ENCODE data around the gene ADAMTSL3. TPM values are rescaled to one million over a fixed set of nuclear protein-coding genes. Genes with fewer than 3 reads are reported as not detected.

ADAMTSL3 gene
- total and polyA plus RNA-seq, 7 donors, result 0.60 to 40.7 (median 32.6) TPM; not detected in 1

DNA sequence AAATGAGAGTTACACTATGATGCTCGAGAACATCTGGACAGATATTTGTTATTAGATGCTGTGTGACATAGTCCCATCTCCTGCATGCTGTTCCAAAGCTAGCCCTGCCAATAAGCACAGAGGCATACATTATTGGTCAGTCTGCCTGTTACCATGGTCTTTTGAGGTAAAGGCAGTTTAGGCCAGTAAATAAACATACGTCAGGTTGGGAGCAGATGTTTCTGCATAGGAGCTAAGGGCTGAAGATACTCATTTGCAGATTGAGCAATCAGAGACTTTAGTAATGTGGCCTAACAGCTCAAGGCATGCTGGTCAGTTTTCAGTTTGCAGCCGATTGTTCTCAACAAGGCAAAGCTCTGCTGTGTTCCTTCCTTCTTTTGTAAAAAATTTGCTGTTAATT lies 192.9 kb downstream of the ADAMTSL3 start:
- 47 to 65% methylated on average over 3 of the region's 3 CpGs for WGBS, 2 donors
- peak overlapping the region; percentile 54 to 76 (median 63) for H3K27ac ChIP-seq
- intact Hi-C loops (cut with DNase I), result loop anchor here (5.0 kb wide), 2 partner anchors 85 to 190 kb away; no protein-coding TSS in a partner anchor
- peaks cover 0 to 93% (median 73%) of the 10 kb centered on the region in 4 donors for H3K4me1 ChIP-seq
- no peaks in the 10 kb centered on the region for H3K9me3 ChIP-seq
- H3K27me3 ChIP-seq, result no peaks in the 10 kb centered on the region
- TF ChIP-seq POLR2A (IDR thresholded peaks at IDR 0.05) (no peak), EP300 (IDR thresholded peaks at IDR 0.05) (no peak), POLR2AphosphoS5 (IDR thresholded peaks at IDR 0.05) (no peak)
- TF ChIP-seq, protein P1, sequence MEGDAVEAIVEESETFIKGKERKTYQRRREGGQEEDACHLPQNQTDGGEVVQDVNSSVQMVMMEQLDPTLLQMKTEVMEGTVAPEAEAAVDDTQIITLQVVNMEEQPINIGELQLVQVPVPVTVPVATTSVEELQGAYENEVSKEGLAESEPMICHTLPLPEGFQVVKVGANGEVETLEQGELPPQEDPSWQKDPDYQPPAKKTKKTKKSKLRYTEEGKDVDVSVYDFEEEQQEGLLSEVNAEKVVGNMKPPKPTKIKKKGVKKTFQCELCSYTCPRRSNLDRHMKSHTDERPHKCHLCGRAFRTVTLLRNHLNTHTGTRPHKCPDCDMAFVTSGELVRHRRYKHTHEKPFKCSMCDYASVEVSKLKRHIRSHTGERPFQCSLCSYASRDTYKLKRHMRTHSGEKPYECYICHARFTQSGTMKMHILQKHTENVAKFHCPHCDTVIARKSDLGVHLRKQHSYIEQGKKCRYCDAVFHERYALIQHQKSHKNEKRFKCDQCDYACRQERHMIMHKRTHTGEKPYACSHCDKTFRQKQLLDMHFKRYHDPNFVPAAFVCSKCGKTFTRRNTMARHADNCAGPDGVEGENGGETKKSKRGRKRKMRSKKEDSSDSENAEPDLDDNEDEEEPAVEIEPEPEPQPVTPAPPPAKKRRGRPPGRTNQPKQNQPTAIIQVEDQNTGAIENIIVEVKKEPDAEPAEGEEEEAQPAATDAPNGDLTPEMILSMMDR (IDR thresholded peaks at IDR 0.05), result no peak
- DNase-seq, result no peak
- H3K36me3 ChIP-seq, result no peaks in the 10 kb centered on the region
- no peak overlapping the region for H3K4me3 ChIP-seq

DNA sequence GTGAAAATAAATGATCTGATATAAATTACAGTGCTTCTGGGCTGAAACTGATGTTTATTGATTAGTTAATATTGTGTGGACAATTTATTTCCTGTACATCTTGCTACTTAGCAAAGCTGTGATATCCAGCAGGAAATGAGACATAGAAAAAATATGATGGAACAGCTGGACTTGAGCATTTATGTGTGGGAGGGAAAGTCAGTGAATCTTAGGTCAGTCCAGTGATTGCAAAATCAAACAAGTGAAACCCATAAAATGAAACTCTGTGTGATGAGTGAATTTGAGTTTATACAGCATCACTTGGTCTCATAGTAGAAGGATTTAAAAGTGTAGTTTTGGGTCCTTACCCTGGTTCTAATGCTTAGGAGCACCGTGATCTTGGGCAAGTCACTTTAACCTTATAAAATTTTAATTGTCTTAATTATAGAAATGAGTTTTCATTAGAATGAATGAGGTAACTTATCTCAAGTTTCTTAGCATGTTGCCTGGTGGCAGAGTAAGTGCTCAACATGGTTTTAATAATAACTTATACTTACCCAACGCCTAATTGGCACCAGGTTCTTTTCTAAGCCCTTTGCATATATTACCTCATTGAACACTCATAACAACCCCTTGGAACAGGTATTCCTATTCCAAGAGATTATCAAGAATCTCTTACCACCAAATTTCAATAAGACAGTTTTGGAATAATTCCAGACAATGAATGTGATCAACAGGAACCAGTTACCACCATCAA lies 194.6 kb downstream of the ADAMTSL3 start:
- DNase-seq, result no peak
- peak overlapping the region; percentile 54 to 76 (median 66) for H3K27ac ChIP-seq
- no peaks in the 10 kb centered on the region for H3K36me3 ChIP-seq
- no peak for TF ChIP-seq EP300 (IDR thresholded peaks at IDR 0.05)
- TF ChIP-seq POLR2A (IDR thresholded peaks at IDR 0.05), result no peak
- peak; percentile 58 to 70 (median 65) for TF ChIP-seq POLR2AphosphoS5 (IDR thresholded peaks at IDR 0.05)
- intact Hi-C loops (cut with DNase I), result loop anchor here (5.0 kb wide), 2 partner anchors 84 to 191 kb away; no protein-coding TSS in a partner anchor
- 40 to 66% methylated on average over 2 of the region's 2 CpGs for WGBS, 2 donors
- H3K4me3 ChIP-seq, result no peak overlapping the region
- H3K9me3 ChIP-seq, result no peaks in the 10 kb centered on the region
- peaks cover 0 to 83% (median 60%) of the 10 kb centered on the region in 4 donors for H3K4me1 ChIP-seq
- H3K27me3 ChIP-seq, result no peaks in the 10 kb centered on the region

DNA sequence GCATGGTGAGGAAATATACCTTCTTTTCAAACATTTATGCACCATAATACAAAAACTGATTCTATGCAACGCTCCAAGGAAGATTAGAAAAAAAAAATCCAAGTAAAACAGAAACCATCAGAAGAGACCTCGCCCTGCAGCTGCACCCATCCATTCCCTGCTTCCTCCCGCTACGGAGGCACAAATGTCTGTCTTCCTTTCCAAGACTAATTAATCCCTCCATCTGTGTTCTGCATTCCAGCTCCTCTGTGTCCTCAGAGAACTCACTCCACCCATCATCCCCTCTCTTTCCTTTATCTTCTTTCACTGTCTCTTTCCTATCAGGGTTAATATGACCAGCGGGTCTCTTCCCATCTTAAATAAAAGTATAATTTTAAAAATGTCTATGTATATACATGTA lies 196.1 kb downstream of the ADAMTSL3 start:
- 44 to 67% methylated on average over 5 of the region's 5 CpGs for WGBS, 2 donors
- Histone ChIP-seq H3K27ac (peak overlapping the region in 3 of 4 donors; percentile 60 to 76 (median 71)), H3K36me3 (no peaks in the 10 kb centered on the region), H3K9me3 (no peaks in the 10 kb centered on the region), H3K4me3 (no peak overlapping the region), H3K27me3 (no peaks in the 10 kb centered on the region), H3K4me1 (peaks cover 0 to 74% (median 50%) of the 10 kb centered on the region in 4 donors)
- DNase-seq, result no peak
- intact Hi-C loops (cut with DNase I), result no loop called here
- TF ChIP-seq EP300 (IDR thresholded peaks at IDR 0.05) (no peak), POLR2AphosphoS5 (IDR thresholded peaks at IDR 0.05) (no peak), POLR2A (IDR thresholded peaks at IDR 0.05) (no peak)
- TF ChIP-seq, protein P1 (IDR thresholded peaks at IDR 0.05), result no peak

DNA sequence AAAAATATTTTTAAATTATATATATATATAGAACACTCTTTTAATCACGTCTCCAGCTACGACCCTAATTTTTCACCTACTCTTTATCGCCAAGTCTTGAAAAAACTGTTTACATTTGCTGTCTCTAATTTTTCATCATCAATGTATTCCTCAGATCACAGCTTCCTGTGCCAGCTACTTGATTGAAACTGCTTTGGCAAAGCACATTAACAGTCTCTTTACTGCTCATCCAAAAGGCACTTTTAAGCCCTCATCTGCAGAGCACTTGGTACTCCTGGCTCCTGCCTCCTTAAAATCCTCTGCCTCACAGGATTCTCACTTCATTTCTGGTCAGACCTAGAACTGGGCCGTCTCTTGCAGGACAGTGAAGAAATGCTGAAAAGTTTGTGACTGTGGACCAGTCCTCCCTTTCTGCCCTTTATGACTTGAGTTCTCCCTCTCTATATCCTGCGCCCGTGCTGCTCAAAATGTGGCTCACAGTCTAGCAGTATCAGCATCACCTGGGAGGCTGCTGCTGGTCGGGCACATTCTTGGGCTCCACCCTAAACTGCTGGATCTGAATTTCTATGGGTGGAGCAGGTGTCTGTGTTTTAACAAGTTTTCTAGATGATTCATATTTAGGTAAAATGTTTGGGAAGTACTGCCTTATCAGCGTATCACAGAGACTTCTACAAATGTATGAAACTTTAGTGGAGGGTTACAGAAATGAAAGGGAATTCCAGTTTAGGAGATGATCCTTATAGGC lies 196.8 kb downstream of the ADAMTSL3 start:
- H3K4me3 ChIP-seq, result no peak overlapping the region
- H3K4me1 ChIP-seq, result peaks cover 0 to 74% (median 53%) of the 10 kb centered on the region in 4 donors
- intact Hi-C loops (cut with DNase I), result no loop called here
- no peaks in the 10 kb centered on the region for H3K27me3 ChIP-seq
- TF ChIP-seq POLR2AphosphoS5 (IDR thresholded peaks at IDR 0.05) (no peak), EP300 (IDR thresholded peaks at IDR 0.05) (no peak), POLR2A (IDR thresholded peaks at IDR 0.05) (no peak)
- TF ChIP-seq, protein P1 (IDR thresholded peaks at IDR 0.05), result no peak
- H3K27ac ChIP-seq, result peak overlapping the region; percentile 40 to 76 (median 66)
- H3K36me3 ChIP-seq, result no peaks in the 10 kb centered on the region
- WGBS, 2 donors, result 64 to 78% methylated on average over 8 of the region's 8 CpGs
- no peak for DNase-seq
- no peaks in the 10 kb centered on the region for H3K9me3 ChIP-seq

DNA sequence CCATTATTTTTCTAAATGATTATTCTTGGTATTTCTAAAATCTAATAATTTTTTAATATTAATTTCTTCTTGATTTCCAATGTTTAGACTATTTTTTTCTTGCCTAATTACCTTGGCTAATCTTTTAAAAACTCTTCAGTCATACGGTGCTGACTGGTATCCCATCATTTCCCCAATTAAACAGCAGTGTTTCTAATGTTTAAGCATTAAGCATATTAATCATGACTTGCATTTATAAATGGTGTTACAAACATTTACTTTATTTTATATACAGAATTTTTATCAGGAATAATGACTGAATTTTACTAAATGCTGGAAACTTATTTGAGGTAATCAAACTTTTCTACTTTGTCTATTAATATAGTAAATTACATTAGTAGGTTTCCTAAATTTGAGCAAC lies 199.3 kb downstream of the ADAMTSL3 start:
- Histone ChIP-seq H3K27ac (peak overlapping the region in 1 of 4 donors; percentile 76), H3K27me3 (no peaks in the 10 kb centered on the region), H3K9me3 (no peaks in the 10 kb centered on the region), H3K4me3 (no peak overlapping the region), H3K4me1 (peaks cover 0 to 74% (median 52%) of the 10 kb centered on the region in 4 donors), H3K36me3 (no peaks in the 10 kb centered on the region)
- no peak for DNase-seq
- WGBS, 2 donors, result 87 to 94% methylated on average over 1 of the region's 1 CpG
- TF ChIP-seq POLR2A (IDR thresholded peaks at IDR 0.05) (no peak), POLR2AphosphoS5 (IDR thresholded peaks at IDR 0.05) (no peak), EP300 (IDR thresholded peaks at IDR 0.05) (no peak)
- TF ChIP-seq, protein P1 (IDR thresholded peaks at IDR 0.05), result no peak
- intact Hi-C loops (cut with DNase I), result no loop called here

Data from sigmoid colon (tissue), 7 donors.